Choroid plexus epithelial cell (primary cell): Measurements from ENCODE around the gene PAM16.

Experiments
- DNase-seq: peaks from one replicate; pipeline ENCODE4 v3.0.0-alpha.2; 2010; ENCODE audit warnings: low read depth
- H3K4me3 ChIP-seq: 2 replicates; pipeline ENCODE4 v1.5.1; 2011; ENCODE audit warnings: low read depth, mild to moderate bottlenecking, control low read depth, low read length, moderate library complexity
- CTCF ChIP-seq: conservative IDR thresholded peaks from 2 replicates; pipeline ENCODE4 v1.5.1; 2011; ENCODE audit warnings: low read depth, mild to moderate bottlenecking, control low read depth, inconsistent platforms, low read length, moderate library complexity

PAM16 gene

GRCh38 chr16:4361944-4362311 is 10.8 kb upstream of the PAM16 start:
- H3K4me3 ChIP-seq: no peak overlapping the region
- DNase-seq: no peak
- TF ChIP-seq CTCF: no peak

GRCh38 chr16:4361033-4361943 is 10.2 kb upstream of the PAM16 start:
- H3K4me3 ChIP-seq: no peak overlapping the region
- no peak for DNase-seq
- no peak for TF ChIP-seq CTCF

- no peak for TF ChIP-seq CTCF
- no peak for DNase-seq
- H3K4me3 ChIP-seq: no peak overlapping the region
Measured at GRCh38 chr16:4360538-4361021, 9.5 kb upstream of the PAM16 start.

GRCh38 chr16:4359914-4360313 is 8.8 kb upstream of the PAM16 start:
- TF ChIP-seq CTCF: no peak
- H3K4me3 ChIP-seq: no peak overlapping the region
- no peak for DNase-seq

- no peak overlapping the region for H3K4me3 ChIP-seq
- peak; percentile 91 for TF ChIP-seq CTCF
- DNase-seq: no peak
Measured at GRCh38 chr16:4358831-4359561, 7.9 kb upstream of the PAM16 start.

GRCh38 chr16:4358236-4358635 is 7.1 kb upstream of the PAM16 start:
- no peak for DNase-seq
- no peak overlapping the region for H3K4me3 ChIP-seq
- no peak for TF ChIP-seq CTCF
